Measurements from ENCODE around the gene MROH8. TPM values are rescaled to one million over a fixed set of nuclear protein-coding genes. Genes with fewer than 3 reads are reported as not detected.
"Not testable (repeated sequence)": the region's sequence is repeated elsewhere in the genome, so short reads cannot be mapped to it uniquely, and the experiment has no call there.

Gene MROH8
- total RNA-seq, 2 donors from 2014 or later: 0.27 to 3.3 TPM

GRCh38 chr20:37077009-37077408 is 102.3 kb downstream of the MROH8 start:
- DNase-seq (ENCODE audit: low spot score in 2 of 2) (no peak), ATAC-seq (no peak)
- Mint-ChIP-seq H3K36me3 (peaks cover 6 to 55% of the 10 kb centered on the region in 2 donors), H3K9me3 (no peaks in the 10 kb centered on the region), H3K27ac (no peak overlapping the region)

- H3K9me3 Mint-ChIP-seq: no peaks in the 10 kb centered on the region
- ATAC-seq: no peak
- DNase-seq (ENCODE audit: low spot score in 2 of 2): no peak
- H3K27ac Mint-ChIP-seq: no peak overlapping the region
- H3K36me3 Mint-ChIP-seq: peaks cover 6 to 56% of the 10 kb centered on the region in 2 donors
Observed at GRCh38 chr20:37075932-37076685, 103.2 kb downstream of the MROH8 start.

GRCh38 chr20:37072293-37073196 is 106.8 kb downstream of the MROH8 start:
- peak overlapping the region in 1 of 2 donors; percentile 84 for H3K27ac Mint-ChIP-seq
- H3K9me3 Mint-ChIP-seq: no peaks in the 10 kb centered on the region
- no peak for ATAC-seq
- H3K36me3 Mint-ChIP-seq: peaks cover 0 to 35% of the 10 kb centered on the region in 2 donors
- DNase-seq (ENCODE audit: low spot score in 2 of 2): no peak

DNA sequence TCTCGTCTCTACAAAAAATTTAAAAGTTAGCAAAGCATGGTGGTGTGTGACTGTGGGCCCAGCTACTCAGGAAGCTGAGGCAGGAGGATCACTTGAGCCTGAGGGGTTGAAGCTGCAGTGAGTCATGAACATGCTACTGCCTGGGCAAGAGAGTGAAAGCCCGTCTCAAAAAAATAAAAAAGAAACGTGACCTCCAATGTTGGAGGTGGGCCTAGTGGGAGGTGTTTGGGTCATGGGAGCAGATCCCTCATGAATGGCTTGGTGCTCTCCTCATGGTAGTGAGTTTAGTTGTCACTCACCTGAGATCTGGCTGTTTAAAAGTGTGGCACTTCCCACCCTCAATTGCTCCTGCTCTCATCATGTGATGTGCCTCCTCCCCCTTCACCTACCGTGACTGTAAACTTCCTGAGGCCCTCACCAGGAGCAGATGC is 107.9 kb downstream of the MROH8 start:
- DNase-seq (ENCODE audit: low spot score in 2 of 2) (peak in 1 of 2 donors; percentile 11), ATAC-seq (peak; percentile 92 to 95)
- no peaks in the 10 kb centered on the region for H3K9me3 Mint-ChIP-seq
- peaks cover 2 to 33% of the 10 kb centered on the region in 2 donors for H3K36me3 Mint-ChIP-seq
- H3K27ac Mint-ChIP-seq: peak overlapping the region; percentile 69 to 84

- H3K27ac Mint-ChIP-seq; H3K9me3 Mint-ChIP-seq; DNase-seq (ENCODE audit: low spot score in 2 of 2); ATAC-seq: not testable (repeated sequence)
- peaks cover 5 to 35% of the 10 kb centered on the region in 2 donors for H3K36me3 Mint-ChIP-seq
Observed at GRCh38 chr20:37069563-37069962, 109.8 kb downstream of the MROH8 start.

- no peak for DNase-seq (ENCODE audit: low spot score in 2 of 2)
- Mint-ChIP-seq H3K36me3 (peaks cover 5 to 28% of the 10 kb centered on the region in 2 donors), H3K27ac (no peak overlapping the region), H3K9me3 (no peaks in the 10 kb centered on the region)
- no peak for ATAC-seq
Observed at GRCh38 chr20:37066168-37066567, 113.2 kb downstream of the MROH8 start.

GRCh38 chr20:37055276-37055675 is 124.1 kb downstream of the MROH8 start:
- Mint-ChIP-seq H3K27ac (no peak overlapping the region), H3K9me3 (no peaks in the 10 kb centered on the region), H3K36me3 (peaks cover 31 to 50% of the 10 kb centered on the region in 2 donors)
- ATAC-seq (no peak), DNase-seq (ENCODE audit: low spot score in 2 of 2) (no peak)

- peak overlapping the region in 1 of 2 donors; percentile 42 for H3K27ac Mint-ChIP-seq
Observed at GRCh38 chr20:37053230-37053950, 126.0 kb downstream of the MROH8 start.

More at GRCh38 chr20:37053230-37053950, 126.0 kb downstream of the MROH8 start:
- ATAC-seq (no peak), DNase-seq (ENCODE audit: low spot score in 2 of 2) (no peak)
- Mint-ChIP-seq H3K9me3 (no peaks in the 10 kb centered on the region), H3K36me3 (peaks cover 34 to 49% of the 10 kb centered on the region in 2 donors)

Other genes starting within 250 kb of the MROH8 start
- gene SAMHD1, start 227.8 kb downstream of the MROH8 start, total RNA-seq: 10 to 100 TPM; 50.2 to 56.3 TPM
- gene RBL1, start 83.6 kb downstream of the MROH8 start, total RNA-seq: 10 to 100 TPM; 27.2 to 43.6 TPM
- gene RPN2, start 218 bp downstream of the MROH8 start, total RNA-seq: 100 to 1,000 TPM; 104 to 132 TPM
- not detected for gene GHRH, start 82.3 kb upstream of the MROH8 start, total RNA-seq
- 1 to 10 TPM; 7.8 to 9.8 TPM for gene MANBAL, start 110.1 kb upstream of the MROH8 start, total RNA-seq
- 1 to 10 TPM; 5.4 to 8.3 TPM for gene SRC, start 166.6 kb upstream of the MROH8 start, total RNA-seq